Peyer's patch (tissue), 4 donors: Measurements from ENCODE around the gene BSG. TPM values are rescaled to one million over a fixed set of nuclear protein-coding genes. Genes with fewer than 3 reads are reported as not detected.

Source experiments
- DNase-seq, 3 donors: peaks; one replicate each; pipeline ENCODE4 v3.0.0-alpha.2; 2017 to 2019
- H3K27ac ChIP-seq, 4 donors: fragments of 200-600 bp; sonication (generic); one replicate each; pipeline ENCODE4 v1.5.1; 2016 to 2019
- H3K27me3 ChIP-seq, 2 donors: fragments of 200-600 bp; sonication (generic); one replicate each; pipeline ENCODE4 v1.5.1; 2019
- H3K36me3 ChIP-seq, 3 donors: fragments of 200-600 bp; sonication (generic); one replicate each; pipeline ENCODE4 v1.5.1; 2016 to 2019
- H3K4me1 ChIP-seq, 4 donors: fragments of 200-600 bp; sonication (generic); one replicate each; pipeline ENCODE4 v1.5.1; 2016 to 2019
- H3K4me3 ChIP-seq, 4 donors: fragments of 200-600 bp; sonication (generic); 1 replicate in 3 of 4; 2 replicates in 1 of 4; pipeline ENCODE4 v1.5.1; 2016 to 2019; ENCODE audit warnings: mild to moderate bottlenecking in 1 of 4
- H3K9me3 ChIP-seq, 4 donors: fragments of 200-600 bp; sonication (generic); one replicate each; pipeline ENCODE4 v1.5.1; 2016 to 2019; ENCODE audit warnings: mild to moderate bottlenecking in 1 of 4
- CTCF ChIP-seq, 6 experiments: fragments of 450-650 bp in 4 of 6; fragments of 200-600 bp in 2 of 6; sonication (generic) in 1 of 6; IDR thresholded peaks; one replicate each; pipeline ENCODE4 v1.5.1; 2017 to 2019; ENCODE audit warnings: antibody characterized with exemption in 6 of 6, mild to moderate bottlenecking in 3 of 6, moderate library complexity in 1 of 6
- POLR2A ChIP-seq, 2 donors: fragments of 450-650 bp; IDR thresholded peaks; one replicate each; pipeline ENCODE4 v1.5.1; 2017; ENCODE audit warnings: antibody characterized with exemption in 2 of 2, mild to moderate bottlenecking in 2 of 2, moderate library complexity in 2 of 2
- total RNA-seq, 4 donors: library from RNA; depleted of rRNA; stranded (reverse); fragments of >200 nt; gene quantifications; one replicate each; pipeline ENCODE4 v1.1.0, GENCODE V29; 2016

BSG gene
- total RNA-seq, 4 donors from 2014 or later = 149 to 501 (median 469) TPM

GRCh38 chr19:530134-531008 lies 42.0 kb upstream of the BSG start:
- H3K36me3 ChIP-seq = peaks cover 0 to 2% (median 0%) of the 10 kb centered on the region in 3 donors
- H3K4me3 ChIP-seq = peak overlapping the region; percentile 84 to 100 (median 98)
- H3K9me3 ChIP-seq = no peaks in the 10 kb centered on the region
- DNase-seq = peak in 1 of 3 donors; percentile 55
- H3K4me1 ChIP-seq = peaks cover 4 to 22% (median 17%) of the 10 kb centered on the region in 4 donors
- no peaks in the 10 kb centered on the region for H3K27me3 ChIP-seq
- peak overlapping the region; percentile 95 to 98 (median 97) for H3K27ac ChIP-seq
- TF ChIP-seq POLR2A (IDR thresholded peaks at IDR 0.05) (no peak), CTCF (IDR thresholded peaks at IDR 0.05) (no peak)

- Histone ChIP-seq H3K4me1 (peaks cover 4 to 22% (median 17%) of the 10 kb centered on the region in 4 donors), H3K4me3 (peak overlapping the region; percentile 84 to 100 (median 98)), H3K9me3 (no peaks in the 10 kb centered on the region), H3K27me3 (no peaks in the 10 kb centered on the region), H3K27ac (peak overlapping the region; percentile 95 to 98 (median 97)), H3K36me3 (peaks cover 0 to 10% (median 0%) of the 10 kb centered on the region in 3 donors)
- peak; percentile 72 to 91 (median 91) for DNase-seq
- TF ChIP-seq CTCF (IDR thresholded peaks at IDR 0.05) = no peak
- peak in 1 of 2 donors; percentile 57 for TF ChIP-seq POLR2A (IDR thresholded peaks at IDR 0.05)
Observed at GRCh38 chr19:531009-531752, 41.2 kb upstream of the BSG start.

- Histone ChIP-seq H3K9me3 (no peaks in the 10 kb centered on the region), H3K27ac (peak within 1 kb of the TSS; percentile 95 to 98 (median 97)), H3K27me3 (no peaks in the 10 kb centered on the region), H3K4me1 (peaks cover 4 to 22% (median 17%) of the 10 kb centered on the region in 4 donors), H3K4me3 (peak within 1 kb of the TSS; percentile 84 to 100 (median 98)), H3K36me3 (peaks cover 0 to 18% (median 0%) of the 10 kb centered on the region in 3 donors)
- no peak for DNase-seq
- TF ChIP-seq CTCF (IDR thresholded peaks at IDR 0.05) = no peak
- peak in 1 of 2 donors; percentile 88 for TF ChIP-seq POLR2A (IDR thresholded peaks at IDR 0.05)
Observed at GRCh38 chr19:531753-532560, 40.4 kb upstream of the BSG start, which contains the start of gene CDC34. Gene CDC34 (plus strand): TSS chr19:531760. CDS start chr19:531932, 172 bp downstream.

- H3K4me3 ChIP-seq = peak overlapping the region; percentile 84 to 100 (median 98)
- peaks cover 4 to 22% (median 17%) of the 10 kb centered on the region in 4 donors for H3K4me1 ChIP-seq
Observed at GRCh38 chr19:532561-533363, 39.6 kb upstream of the BSG start.

More at GRCh38 chr19:532561-533363, 39.6 kb upstream of the BSG start:
- TF ChIP-seq CTCF (IDR thresholded peaks at IDR 0.05) = peak in 5 of 6 experiments; percentile 17 to 58 (median 39)
- TF ChIP-seq POLR2A (IDR thresholded peaks at IDR 0.05) = no peak
- peaks cover 0 to 22% (median 0%) of the 10 kb centered on the region in 3 donors for H3K36me3 ChIP-seq
- H3K27me3 ChIP-seq = no peaks in the 10 kb centered on the region
- DNase-seq = peak in 2 of 3 donors; percentile 70 to 71
- no peaks in the 10 kb centered on the region for H3K9me3 ChIP-seq
- peak overlapping the region; percentile 85 to 98 (median 97) for H3K27ac ChIP-seq
